Adrenal gland (tissue), 12 donors: ENCODE measurements around the gene INO80E. TPM values are rescaled to one million over a fixed set of nuclear protein-coding genes. Genes with fewer than 3 reads are reported as not detected.

Experiments
- DNase-seq, 7 donors: peaks; one replicate each; pipeline ENCODE4 v3.0.0-alpha.2; 2019 to 2020
- H3K27ac ChIP-seq, 5 donors: fragments of 200-600 bp; sonication (generic) in 4 of 5; 1 replicate in 3 of 5; 2 replicates in 2 of 5; pipeline versions ENCODE4 v1.5.1 to v1.8.0; 2016 to 2020; ENCODE audit warnings: mild to moderate bottlenecking in 1 of 5
- H3K27me3 ChIP-seq: fragments of 200-600 bp; 2 replicates; pipeline ENCODE4 v1.8.0; 2021
- H3K36me3 ChIP-seq, 2 donors: fragments of 200-600 bp; replicated peaks in 1 of 2; 1 replicate in 1 of 2; 2 replicates in 1 of 2; pipeline versions ENCODE4 v1.5.1 to v1.8.0; 2018 to 2022
- H3K4me1 ChIP-seq, 2 donors: fragments of 200-600 bp; replicated peaks in 1 of 2; 1 replicate in 1 of 2; 2 replicates in 1 of 2; pipeline versions ENCODE4 v1.5.1 to v1.8.0; 2018 to 2021
- H3K4me3 ChIP-seq, 4 donors: fragments of 200-600 bp; sonication (generic) in 3 of 4; one replicate each; pipeline ENCODE4 v1.5.1; 2016 to 2018
- H3K9me3 ChIP-seq, 3 donors: fragments of 200-600 bp; sonication (generic) in 1 of 3; replicated peaks in 1 of 3; 1 replicate in 2 of 3; 2 replicates in 1 of 3; pipeline versions ENCODE4 v1.5.1 to v1.8.0; 2016 to 2021
- POLR2A ChIP-seq, 2 donors: fragments of 450-650 bp; IDR thresholded peaks; one replicate each; pipeline ENCODE4 v1.6.1; 2017; ENCODE audit warnings: antibody characterized with exemption in 2 of 2, mild to moderate bottlenecking in 2 of 2, moderate library complexity in 1 of 2
- WGBS, 4 donors: extraction: QIAGEN DNeasy Blood & Tissue Kit in 2 of 4; methylation state at CpG; one replicate each; pipeline versions ENCODE4 v1.1.5 to v1.1.7; 2013 to 2017; 5-methylcytosine and 5-hydroxymethylcytosine counted together
- intact Hi-C, 2 donors: fragments of 100-400 bp; cut with DNase I; formaldehyde crosslinking; loops; one replicate each; pipeline versions ENCODE4 v1.14.1 to v1.15.0; 2022 to 2023
- polyA plus RNA-seq, 3 donors: library from polyadenylated mRNA; stranded (reverse); fragments of 200-250 nt in 2 of 3; fragments of 350-450 nt in 1 of 3; fragmentation: Illumina TruSeq in 1 of 3; extraction: RNeasy Lipid Tissue Mini Kit (QIAGEN cat#74804) in 1 of 3; gene quantifications; one replicate each; pipeline ENCODE4 v1.2.3, GENCODE V29; 2013 to 2014
- total RNA-seq, 9 donors: library from RNA; depleted of rRNA in 4 of 9; stranded (reverse); fragments of >200 nt in 4 of 9; fragments of 120-200 nt in 1 of 9; fragmentation: NEBNext Ultra II Directional in 1 of 9; extraction: Animal tissue kit (Norgen Biotek cat#: 25700) in 1 of 9; gene quantifications; one replicate each; pipeline versions ENCODE4 v1.1.0 to v1.2.4, GENCODE V29; 2013 to 2023
- TF ChIP-seq, protein P1 (sequence below), 6 experiments: fragments of 450-650 bp in 4 of 6; fragments of 200-600 bp in 2 of 6; sonication (generic) in 1 of 6; IDR thresholded peaks; 1 replicate in 5 of 6; 2 replicates in 1 of 6; pipeline versions ENCODE4 v1.5.1 to v1.8.0; 2016 to 2021; ENCODE audit warnings: antibody characterized with exemption in 6 of 6, mild to moderate bottlenecking in 2 of 6, moderate library complexity in 1 of 6
- donor health status: healthy with polysubstance abuse.
- donor health status: Bipolar disorder and iron deficiency.
- donor health status: DM: yes; HTN: yes; CAD: no.
- donor health status: DM: no; HTN: no; CAD: no.
- donor health status: DM: no; HTN: no; CAD: no.
- donor health status: DM: yes; HTN: yes; CAD: no.

INO80E gene
- total and polyA plus RNA-seq, 12 donors, result 31.8 to 362 (median 73.4) TPM

GRCh38 chr16:30030841-30031413 lies 34.9 kb downstream of the INO80E start, which contains the start of gene TLCD3B:
Gene TLCD3B, minus strand, starts transcription at chr16:30031271. Its CDS starts 744 bp downstream, at chr16:30030527.
- intact Hi-C loops, result no loop called here
- Histone ChIP-seq H3K9me3 (no peaks in the 10 kb centered on the region), H3K27ac (peak within 1 kb of the TSS in 1 of 5 donors; percentile 30), H3K4me3 (no peak within 1 kb of the TSS), H3K27me3 (peaks cover 19% of the 10 kb centered on the region), H3K4me1 (peaks cover 0 to 6% of the 10 kb centered on the region in 2 donors), H3K36me3 (no peaks in the 10 kb centered on the region)
- no peak for TF ChIP-seq POLR2A (IDR thresholded peaks at IDR 0.05)
- TF ChIP-seq, protein P1, sequence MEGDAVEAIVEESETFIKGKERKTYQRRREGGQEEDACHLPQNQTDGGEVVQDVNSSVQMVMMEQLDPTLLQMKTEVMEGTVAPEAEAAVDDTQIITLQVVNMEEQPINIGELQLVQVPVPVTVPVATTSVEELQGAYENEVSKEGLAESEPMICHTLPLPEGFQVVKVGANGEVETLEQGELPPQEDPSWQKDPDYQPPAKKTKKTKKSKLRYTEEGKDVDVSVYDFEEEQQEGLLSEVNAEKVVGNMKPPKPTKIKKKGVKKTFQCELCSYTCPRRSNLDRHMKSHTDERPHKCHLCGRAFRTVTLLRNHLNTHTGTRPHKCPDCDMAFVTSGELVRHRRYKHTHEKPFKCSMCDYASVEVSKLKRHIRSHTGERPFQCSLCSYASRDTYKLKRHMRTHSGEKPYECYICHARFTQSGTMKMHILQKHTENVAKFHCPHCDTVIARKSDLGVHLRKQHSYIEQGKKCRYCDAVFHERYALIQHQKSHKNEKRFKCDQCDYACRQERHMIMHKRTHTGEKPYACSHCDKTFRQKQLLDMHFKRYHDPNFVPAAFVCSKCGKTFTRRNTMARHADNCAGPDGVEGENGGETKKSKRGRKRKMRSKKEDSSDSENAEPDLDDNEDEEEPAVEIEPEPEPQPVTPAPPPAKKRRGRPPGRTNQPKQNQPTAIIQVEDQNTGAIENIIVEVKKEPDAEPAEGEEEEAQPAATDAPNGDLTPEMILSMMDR (IDR thresholded peaks at IDR 0.05), result no peak
- WGBS, 4 donors, result 1 to 2% (median 1%) methylated on average over 9 to 27 of the region's 27 CpGs
- no peak for DNase-seq

- WGBS, 4 donors, result 18 to 28% (median 23%) methylated on average over 5 to 11 of the region's 11 CpGs
- intact Hi-C loops, result no loop called here
- no peak for DNase-seq
- Histone ChIP-seq H3K4me3 (no peak overlapping the region), H3K36me3 (no peaks in the 10 kb centered on the region), H3K27ac (no peak overlapping the region), H3K27me3 (peaks cover 19% of the 10 kb centered on the region), H3K9me3 (no peaks in the 10 kb centered on the region), H3K4me1 (peaks cover 0 to 6% of the 10 kb centered on the region in 2 donors)
- TF ChIP-seq POLR2A (IDR thresholded peaks at IDR 0.05), result no peak
- TF ChIP-seq, protein P1 (IDR thresholded peaks at IDR 0.05), result no peak
Measured at GRCh38 chr16:30031477-30031918, 35.5 kb downstream of the INO80E start.

- Histone ChIP-seq H3K27ac (no peak overlapping the region), H3K9me3 (no peaks in the 10 kb centered on the region), H3K4me1 (peaks cover 0 to 6% of the 10 kb centered on the region in 2 donors), H3K36me3 (no peaks in the 10 kb centered on the region), H3K4me3 (no peak overlapping the region), H3K27me3 (peaks cover 19% of the 10 kb centered on the region)
- intact Hi-C loops, result no loop called here
- peak in 5 of 7 donors; percentile 33 to 84 (median 52) for DNase-seq
- TF ChIP-seq, protein P1 (IDR thresholded peaks at IDR 0.05), result peak; percentile 41 to 66 (median 58)
- TF ChIP-seq POLR2A (IDR thresholded peaks at IDR 0.05), result no peak
- 24 to 27% (median 25%) methylated on average over 11 to 12 of the region's 12 CpGs for WGBS, 4 donors
Measured at GRCh38 chr16:30032083-30032819, 36.2 kb downstream of the INO80E start.

- TF ChIP-seq, protein P1 (IDR thresholded peaks at IDR 0.05), result no peak
- TF ChIP-seq POLR2A (IDR thresholded peaks at IDR 0.05), result no peak
- H3K4me3 ChIP-seq, result no peak overlapping the region
- 63 to 78% (median 70%) methylated on average over 7 of the region's 7 CpGs for WGBS, 4 donors
- H3K27me3 ChIP-seq, result peaks cover 19% of the 10 kb centered on the region
- no peak for DNase-seq
- no peaks in the 10 kb centered on the region for H3K9me3 ChIP-seq
- H3K4me1 ChIP-seq, result peaks cover 0 to 6% of the 10 kb centered on the region in 2 donors
- intact Hi-C loops, result no loop called here
- no peak overlapping the region for H3K27ac ChIP-seq
- H3K36me3 ChIP-seq, result no peaks in the 10 kb centered on the region
Measured at GRCh38 chr16:30033270-30033669, 37.2 kb downstream of the INO80E start.
